GM19328 (cell line): Measurements from ENCODE around the gene ETV3.

ENCODE experiments used
- ATAC-seq: cut with Tn5 transposase; IDR thresholded peaks from one replicate; pipeline ENCODE4 v1.9.1; 2021; ENCODE audit warnings: mild to moderate bottlenecking, moderate library complexity; ENCODE audit not compliant: unreplicated experiment

Gene ETV3

GRCh38 chr1:157140063-157140588 is 1.9 kb upstream of the ETV3 start:
- ATAC-seq, result no peak

GRCh38 chr1:157139052-157139715 is 989 bp upstream of the ETV3 start:
- no peak for ATAC-seq

GRCh38 chr1:157137408-157138219 is 581 bp downstream of the ETV3 start:
- no peak for ATAC-seq

GRCh38 chr1:157137046-157137407 is 1.2 kb downstream of the ETV3 start:
- ATAC-seq, result no peak

GRCh38 chr1:157136133-157136532 is 2.1 kb downstream of the ETV3 start:
- no peak for ATAC-seq

- no peak for ATAC-seq
These were observed 2.5 kb downstream of the ETV3 start for GRCh38 chr1:157135646-157136045.

- ATAC-seq, result no peak
These were observed 3.1 kb downstream of the ETV3 start for GRCh38 chr1:157135070-157135469.

GRCh38 chr1:157134442-157134841 is 3.8 kb downstream of the ETV3 start:
- no peak for ATAC-seq

GRCh38 chr1:157133426-157133825 is 4.8 kb downstream of the ETV3 start:
- no peak for ATAC-seq

- no peak for ATAC-seq
These were observed 5.5 kb downstream of the ETV3 start for GRCh38 chr1:157132616-157133167.

GRCh38 chr1:157132111-157132510 is 6.1 kb downstream of the ETV3 start:
- no peak for ATAC-seq

- no peak for ATAC-seq
These were observed 6.9 kb downstream of the ETV3 start for GRCh38 chr1:157131281-157131680.

- no peak for ATAC-seq
These were observed 13.3 kb downstream of the ETV3 start for GRCh38 chr1:157124855-157125254.

- ATAC-seq, result no peak
These were observed 18.7 kb downstream of the ETV3 start for GRCh38 chr1:157119448-157119847.

- no peak for ATAC-seq
These were observed 19.2 kb downstream of the ETV3 start for GRCh38 chr1:157119008-157119407.

GRCh38 chr1:157117527-157118057 is 20.6 kb downstream of the ETV3 start:
- no peak for ATAC-seq

- ATAC-seq, result no peak
These were observed 21.5 kb downstream of the ETV3 start for GRCh38 chr1:157116737-157117103.

- no peak for ATAC-seq
These were observed 22.1 kb downstream of the ETV3 start for GRCh38 chr1:157115851-157116736.

- no peak for ATAC-seq
These were observed 22.8 kb downstream of the ETV3 start for GRCh38 chr1:157115429-157115838.

GRCh38 chr1:157114183-157115121 is 23.7 kb downstream of the ETV3 start:
- no peak for ATAC-seq
